ENCODE results near the gene AIP. TPM values are rescaled to one million over a fixed set of nuclear protein-coding genes. Genes with fewer than 3 reads are reported as not detected.
"Not testable (repeated sequence)": the region's sequence is repeated elsewhere in the genome, so short reads cannot be mapped to it uniquely, and the experiment has no call there.

AIP gene
- total RNA-seq, 1 donor from 2014 or later: 55.3 TPM

- peak; percentile 56 for TF ChIP-seq CTCF (IDR thresholded peaks at IDR 0.05; ENCODE audit: borderline replicate concordance)
- intact Hi-C loops (cut with micrococcal nuclease): no loop called here
- no peaks in the 10 kb centered on the region for H3K36me3 ChIP-seq
- H3K27ac ChIP-seq (replicated peaks): peak within 1 kb of the TSS; percentile 95
- peaks cover 43% of the 10 kb centered on the region for H3K4me1 ChIP-seq
- no peaks in the 10 kb centered on the region for H3K27me3 ChIP-seq (ENCODE audit: low read depth)
- no peaks in the 10 kb centered on the region for H3K9me3 ChIP-seq (replicated peaks)
- DNase-seq: peak; percentile 94
- H3K4me3 ChIP-seq: peak within 1 kb of the TSS; percentile 83
Observed at GRCh38 chr11:67468759-67469507, 13.9 kb upstream of the AIP start, which contains the start of gene TMEM134. Gene TMEM134, minus strand, starts transcription at chr11:67469251. Its CDS starts 59 bp downstream, at chr11:67469192.

GRCh38 chr11:67469508-67469811 is 13.4 kb upstream of the AIP start:
- no peak for DNase-seq
- Histone ChIP-seq H3K9me3 (replicated peaks) (no peaks in the 10 kb centered on the region), H3K36me3 (no peaks in the 10 kb centered on the region), H3K27ac (replicated peaks) (peak overlapping the region; percentile 95), H3K27me3 (ENCODE audit: low read depth) (no peaks in the 10 kb centered on the region), H3K4me1 (peaks cover 37% of the 10 kb centered on the region), H3K4me3 (peak overlapping the region; percentile 83)
- no peak for TF ChIP-seq CTCF (IDR thresholded peaks at IDR 0.05; ENCODE audit: borderline replicate concordance)
- intact Hi-C loops (cut with micrococcal nuclease): no loop called here

GRCh38 chr11:67470337-67471002 is 12.4 kb upstream of the AIP start:
- no peaks in the 10 kb centered on the region for H3K36me3 ChIP-seq
- TF ChIP-seq CTCF (IDR thresholded peaks at IDR 0.05; ENCODE audit: borderline replicate concordance): no peak
- no peaks in the 10 kb centered on the region for H3K9me3 ChIP-seq (replicated peaks)
- no peak overlapping the region for H3K4me3 ChIP-seq
- no peak overlapping the region for H3K27ac ChIP-seq (replicated peaks)
- no peaks in the 10 kb centered on the region for H3K27me3 ChIP-seq (ENCODE audit: low read depth)
- H3K4me1 ChIP-seq: peaks cover 29% of the 10 kb centered on the region
- no peak for DNase-seq
- intact Hi-C loops (cut with micrococcal nuclease): no loop called here

- intact Hi-C loops (cut with micrococcal nuclease): no loop called here
- TF ChIP-seq CTCF (IDR thresholded peaks at IDR 0.05; ENCODE audit: borderline replicate concordance): no peak
- H3K9me3 ChIP-seq (replicated peaks): no peaks in the 10 kb centered on the region
- H3K4me1 ChIP-seq: peaks cover 19% of the 10 kb centered on the region
- no peak overlapping the region for H3K4me3 ChIP-seq
- DNase-seq: no peak
- no peaks in the 10 kb centered on the region for H3K36me3 ChIP-seq
- H3K27ac ChIP-seq (replicated peaks): no peak overlapping the region
- no peaks in the 10 kb centered on the region for H3K27me3 ChIP-seq (ENCODE audit: low read depth)
Observed at GRCh38 chr11:67472882-67473281, 9.9 kb upstream of the AIP start.

GRCh38 chr11:67476692-67477091 is 6.1 kb upstream of the AIP start:
- H3K36me3 ChIP-seq; H3K27ac ChIP-seq (replicated peaks); DNase-seq; H3K9me3 ChIP-seq (replicated peaks); H3K4me1 ChIP-seq; H3K27me3 ChIP-seq (ENCODE audit: low read depth); H3K4me3 ChIP-seq; intact Hi-C loops (cut with micrococcal nuclease): not testable (repeated sequence)

GRCh38 chr11:67477344-67478050 is 5.3 kb upstream of the AIP start:
- H3K4me1 ChIP-seq; H3K27ac ChIP-seq (replicated peaks); H3K4me3 ChIP-seq; intact Hi-C loops (cut with micrococcal nuclease); H3K36me3 ChIP-seq; H3K27me3 ChIP-seq (ENCODE audit: low read depth); H3K9me3 ChIP-seq (replicated peaks); DNase-seq: not testable (repeated sequence)

Data from left ventricle myocardium inferior (tissue), 1 donor.